HEK293 (cell line): Measurements from ENCODE around the gene VARS1.

ENCODE experiments used
- CTCF ChIP-seq: fragments of 450-650 bp; formaldehyde crosslinking; IDR thresholded peaks from 2 replicates; pipeline ENCODE4 v1.5.1; 2016; ENCODE audit warnings: missing biosample characterization, missing genetic modification characterization
- SALL2 ChIP-seq: fragments of 450-650 bp; formaldehyde crosslinking; IDR thresholded peaks from 2 replicates; pipeline ENCODE4 v1.5.0; 2017; ENCODE audit warnings: missing biosample characterization, mild to moderate bottlenecking, missing genetic modification characterization, borderline replicate concordance
- SETDB1 ChIP-seq: IDR thresholded peaks from one replicate; pipeline ENCODE4 v1.6.1; 2017; ENCODE audit warnings: mild to moderate bottlenecking, low read length, moderate library complexity, mixed read lengths; ENCODE audit not compliant: insufficient read length
- ZBTB11 ChIP-seq: fragments of 450-650 bp; formaldehyde crosslinking; conservative IDR thresholded peaks from 2 replicates; pipeline ENCODE4 v1.5.1; 2016; ENCODE audit warnings: low read depth, missing biosample characterization, missing genetic modification characterization
- ZNF335 ChIP-seq: fragments of 450-650 bp; formaldehyde crosslinking; conservative IDR thresholded peaks from 2 replicates; pipeline ENCODE4 v1.5.1; 2016; ENCODE audit warnings: missing biosample characterization, missing genetic modification characterization
- ZNF501 ChIP-seq: fragments of 450-650 bp; formaldehyde crosslinking; IDR thresholded peaks from 2 replicates; pipeline ENCODE4 v1.5.1; 2016; ENCODE audit warnings: missing biosample characterization, missing genetic modification characterization
- ZNF510 ChIP-seq: fragments of 450-650 bp; formaldehyde crosslinking; IDR thresholded peaks from 2 replicates; pipeline ENCODE4 v1.5.1; 2018; ENCODE audit warnings: mild to moderate bottlenecking, missing genetic modification characterization, missing biosample characterization; ENCODE audit not compliant: insufficient replicate concordance
- ZNF521 ChIP-seq: fragments of 450-650 bp; formaldehyde crosslinking; IDR thresholded peaks from 2 replicates; pipeline ENCODE4 v1.5.1; 2017; ENCODE audit warnings: missing biosample characterization, mild to moderate bottlenecking, missing genetic modification characterization
- TF ChIP-seq, protein P1 (sequence below): fragments of 450-650 bp; formaldehyde crosslinking; IDR thresholded peaks from 2 replicates; pipeline ENCODE4 v1.5.1; 2016; ENCODE audit warnings: missing biosample characterization, missing genetic modification characterization
- TF ChIP-seq, protein P2 (sequence below): IDR thresholded peaks from 2 replicates; pipeline ENCODE4 v1.6.1; 2011; ENCODE audit warnings: mild to moderate bottlenecking, low read depth, low read length, borderline replicate concordance

DNA sequence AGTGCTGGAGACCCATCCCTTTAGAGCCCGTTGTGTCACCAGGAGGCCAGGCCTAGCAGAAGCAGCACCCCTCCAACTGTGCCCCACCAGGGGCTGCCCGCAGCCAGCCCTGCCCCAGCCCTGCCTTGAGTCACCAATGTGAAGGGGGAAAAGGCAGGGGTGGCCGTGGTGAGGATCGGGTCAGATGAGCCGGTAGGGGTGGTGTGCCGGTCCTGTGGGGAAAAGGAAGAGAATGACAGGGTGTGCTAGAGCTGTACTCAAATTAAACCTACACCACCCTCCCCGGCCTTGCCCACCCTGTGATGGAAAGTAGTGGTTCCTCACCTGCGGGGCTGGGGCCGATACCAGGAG is 30.0 kb downstream of the VARS1 start:
- TF ChIP-seq ZNF510 (tag by site-specific recombination) (no peak), SETDB1 (no peak), SALL2 (tag by site-specific recombination) (no peak), CTCF (tag by site-specific recombination) (no peak), ZNF521 (tag by site-specific recombination) (no peak), ZNF335 (no peak), ZBTB11 (tag by site-specific recombination) (no peak), ZNF501 (no peak)
- TF ChIP-seq, protein P1, sequence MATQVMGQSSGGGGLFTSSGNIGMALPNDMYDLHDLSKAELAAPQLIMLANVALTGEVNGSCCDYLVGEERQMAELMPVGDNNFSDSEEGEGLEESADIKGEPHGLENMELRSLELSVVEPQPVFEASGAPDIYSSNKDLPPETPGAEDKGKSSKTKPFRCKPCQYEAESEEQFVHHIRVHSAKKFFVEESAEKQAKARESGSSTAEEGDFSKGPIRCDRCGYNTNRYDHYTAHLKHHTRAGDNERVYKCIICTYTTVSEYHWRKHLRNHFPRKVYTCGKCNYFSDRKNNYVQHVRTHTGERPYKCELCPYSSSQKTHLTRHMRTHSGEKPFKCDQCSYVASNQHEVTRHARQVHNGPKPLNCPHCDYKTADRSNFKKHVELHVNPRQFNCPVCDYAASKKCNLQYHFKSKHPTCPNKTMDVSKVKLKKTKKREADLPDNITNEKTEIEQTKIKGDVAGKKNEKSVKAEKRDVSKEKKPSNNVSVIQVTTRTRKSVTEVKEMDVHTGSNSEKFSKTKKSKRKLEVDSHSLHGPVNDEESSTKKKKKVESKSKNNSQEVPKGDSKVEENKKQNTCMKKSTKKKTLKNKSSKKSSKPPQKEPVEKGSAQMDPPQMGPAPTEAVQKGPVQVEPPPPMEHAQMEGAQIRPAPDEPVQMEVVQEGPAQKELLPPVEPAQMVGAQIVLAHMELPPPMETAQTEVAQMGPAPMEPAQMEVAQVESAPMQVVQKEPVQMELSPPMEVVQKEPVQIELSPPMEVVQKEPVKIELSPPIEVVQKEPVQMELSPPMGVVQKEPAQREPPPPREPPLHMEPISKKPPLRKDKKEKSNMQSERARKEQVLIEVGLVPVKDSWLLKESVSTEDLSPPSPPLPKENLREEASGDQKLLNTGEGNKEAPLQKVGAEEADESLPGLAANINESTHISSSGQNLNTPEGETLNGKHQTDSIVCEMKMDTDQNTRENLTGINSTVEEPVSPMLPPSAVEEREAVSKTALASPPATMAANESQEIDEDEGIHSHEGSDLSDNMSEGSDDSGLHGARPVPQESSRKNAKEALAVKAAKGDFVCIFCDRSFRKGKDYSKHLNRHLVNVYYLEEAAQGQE (tag by site-specific recombination): no peak
- TF ChIP-seq, protein P2, sequence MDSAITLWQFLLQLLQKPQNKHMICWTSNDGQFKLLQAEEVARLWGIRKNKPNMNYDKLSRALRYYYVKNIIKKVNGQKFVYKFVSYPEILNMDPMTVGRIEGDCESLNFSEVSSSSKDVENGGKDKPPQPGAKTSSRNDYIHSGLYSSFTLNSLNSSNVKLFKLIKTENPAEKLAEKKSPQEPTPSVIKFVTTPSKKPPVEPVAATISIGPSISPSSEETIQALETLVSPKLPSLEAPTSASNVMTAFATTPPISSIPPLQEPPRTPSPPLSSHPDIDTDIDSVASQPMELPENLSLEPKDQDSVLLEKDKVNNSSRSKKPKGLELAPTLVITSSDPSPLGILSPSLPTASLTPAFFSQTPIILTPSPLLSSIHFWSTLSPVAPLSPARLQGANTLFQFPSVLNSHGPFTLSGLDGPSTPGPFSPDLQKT: no peak
